Vagina (tissue), 2 donors: Measurements from ENCODE around the gene PLEKHM1.
"Not testable (repeated sequence)": the region's sequence is repeated elsewhere in the genome, so short reads cannot be mapped to it uniquely, and the experiment has no call there.

Experiments used
- CTCF ChIP-seq, 3 experiments: fragments of 450-650 bp in 2 of 3; fragments of 200-600 bp in 1 of 3; sonication (generic) in 1 of 3; IDR thresholded peaks; one replicate each; pipeline ENCODE4 v1.5.1; 2017 to 2019; ENCODE audit warnings: antibody characterized with exemption in 3 of 3, mild to moderate bottlenecking in 2 of 3, moderate library complexity in 2 of 3
- POLR2A ChIP-seq, 2 donors: fragments of 450-650 bp; IDR thresholded peaks; one replicate each; pipeline ENCODE4 v1.6.1; 2017; ENCODE audit warnings: antibody characterized with exemption in 2 of 2, mild to moderate bottlenecking in 2 of 2, moderate library complexity in 2 of 2
- POLR2AphosphoS5 ChIP-seq, 2 donors: sonication (generic); formaldehyde crosslinking; IDR thresholded peaks; one replicate each; pipeline ENCODE4 v1.9.0; 2017; ENCODE audit warnings: antibody characterized with exemption in 2 of 2, mild to moderate bottlenecking in 2 of 2, low read depth in 1 of 2; ENCODE audit not compliant: insufficient read depth in 1 of 2

GRCh38 chr17:45501092-45501707 is 10.7 kb upstream of the PLEKHM1 start:
- TF ChIP-seq CTCF (IDR thresholded peaks at IDR 0.05); POLR2A (IDR thresholded peaks at IDR 0.05); POLR2AphosphoS5 (IDR thresholded peaks at IDR 0.05; ENCODE audit: insufficient read depth in 1 of 2, low read depth in 1 of 2): not testable (repeated sequence)
